ENCODE data around the gene HEXA.
A peak's percentile ranks its signal among the peaks of the same experiment; 100 is the strongest.

GRCh38 chr15:72312605-72313447 is 63.0 kb downstream of the HEXA start:
- TF ChIP-seq CTCF (optimal IDR thresholded peaks at IDR 0.05 in 1 of 3, IDR thresholded peaks at IDR 0.05 in 1 of 3, conservative IDR thresholded peaks at IDR 0.05 in 1 of 3; ENCODE audit: extremely low read depth in 1 of 3, insufficient read depth in 2 of 3, low read length in 3 of 3) (peak; percentile 79 to 91 (median 80)), EZH2 (IDR thresholded peaks at IDR 0.05; ENCODE audit: low read length) (no peak)

Measured in keratinocyte (primary cell).